HG03521 (cell line): Measurements from ENCODE around the gene GPR27.

Experiments
- ATAC-seq: cut with Tn5 transposase; IDR thresholded peaks from one replicate; pipeline ENCODE4 v1.9.1; 2021; ENCODE audit warnings: mild to moderate bottlenecking, moderate library complexity; ENCODE audit not compliant: unreplicated experiment

GPR27 gene

GRCh38 chr3:71728632-71729342 is 24.9 kb upstream of the GPR27 start:
- no peak for ATAC-seq

GRCh38 chr3:71732637-71733036 is 21.0 kb upstream of the GPR27 start:
- ATAC-seq, result no peak

- ATAC-seq, result no peak
Observed at GRCh38 chr3:71733319-71733718, 20.3 kb upstream of the GPR27 start.

- no peak for ATAC-seq
Observed at GRCh38 chr3:71734881-71735280, 18.8 kb upstream of the GPR27 start.

GRCh38 chr3:71742621-71743020 is 11.0 kb upstream of the GPR27 start:
- no peak for ATAC-seq

GRCh38 chr3:71744738-71745137 is 8.9 kb upstream of the GPR27 start:
- no peak for ATAC-seq

GRCh38 chr3:71751602-71752001 is 2.1 kb upstream of the GPR27 start:
- no peak for ATAC-seq

GRCh38 chr3:71752831-71753700 is 589 bp upstream of the GPR27 start:
- no peak for ATAC-seq

- no peak for ATAC-seq
Observed at GRCh38 chr3:71754610-71755253, 1.1 kb downstream of the GPR27 start.

- ATAC-seq, result no peak
Observed at GRCh38 chr3:71758091-71758490, 4.4 kb downstream of the GPR27 start.

GRCh38 chr3:71759401-71759800 is 5.7 kb downstream of the GPR27 start:
- no peak for ATAC-seq

GRCh38 chr3:71760140-71760539 is 6.5 kb downstream of the GPR27 start:
- ATAC-seq, result no peak

GRCh38 chr3:71763426-71763825 is 9.8 kb downstream of the GPR27 start:
- no peak for ATAC-seq

GRCh38 chr3:71771126-71771525 is 17.5 kb downstream of the GPR27 start:
- ATAC-seq, result no peak

- ATAC-seq, result no peak
Observed at GRCh38 chr3:71771884-71772283, 18.2 kb downstream of the GPR27 start.

GRCh38 chr3:71776538-71776937 is 22.9 kb downstream of the GPR27 start:
- no peak for ATAC-seq

- ATAC-seq, result no peak
Observed at GRCh38 chr3:71778353-71778752, 24.7 kb downstream of the GPR27 start.

- no peak for ATAC-seq
Observed at GRCh38 chr3:71779674-71780377, 26.2 kb downstream of the GPR27 start.

- ATAC-seq, result no peak
Observed at GRCh38 chr3:71780430-71780829, 26.8 kb downstream of the GPR27 start.

GRCh38 chr3:71783152-71783551 is 29.5 kb downstream of the GPR27 start:
- no peak for ATAC-seq
